Activated CD8-positive, alpha-beta T cell treated with anti-CD3 and anti-CD28 coated beads for 36 hours (primary cell): ENCODE results near the gene MOCS1. TPM values are rescaled to one million over a fixed set of nuclear protein-coding genes. Genes with fewer than 3 reads are reported as not detected.

ENCODE experiments used
- ATAC-seq: fragments of 200-7000 bp; cut with Tn5 transposase; one replicate; pipeline ENCODE4 v1.10.0; 2021; ENCODE audit warnings: mild to moderate bottlenecking, moderate library complexity
- CTCF ChIA-PET: fragments of 350-600 bp; sonication (Branson Sonifier 250); formaldehyde crosslinking; loops from one replicate; lab custom pipeline; 2021; ENCODE audit warnings: antibody characterized with exemption; lab: Charles Lee
- POLR2A ChIA-PET: fragments of 350-600 bp; sonication (Branson Sonifier 250); formaldehyde crosslinking; loops from one replicate; lab custom pipeline; 2021; ENCODE audit warnings: antibody characterized with exemption; lab: Charles Lee
- DNase-seq: peaks from one replicate; pipeline ENCODE4 v3.0.0-alpha.2; 2020
- H3K27ac Mint-ChIP-seq: one replicate; pipeline ENCODE4 v1.8.0; 2021; ENCODE audit warnings: mild to moderate bottlenecking, mixed read lengths
- H3K27me3 Mint-ChIP-seq: one replicate; pipeline ENCODE4 v1.8.0; 2021; ENCODE audit warnings: mixed read lengths
- H3K36me3 Mint-ChIP-seq: one replicate; pipeline ENCODE4 v1.8.0; 2021; ENCODE audit warnings: low read depth, mixed read lengths
- H3K4me1 Mint-ChIP-seq: one replicate; pipeline ENCODE4 v1.8.0; 2021; ENCODE audit warnings: low read depth, mixed read lengths
- H3K4me3 Mint-ChIP-seq: one replicate; pipeline ENCODE4 v1.8.0; 2021; ENCODE audit warnings: mild to moderate bottlenecking, moderate library complexity, mixed read lengths
- H3K9me3 Mint-ChIP-seq: one replicate; pipeline ENCODE4 v1.8.0; 2021; ENCODE audit warnings: mixed read lengths
- CTCF ChIP-seq: fragments of 200-600 bp; IDR thresholded peaks from one replicate; pipeline ENCODE4 v1.8.0; 2022; ENCODE audit warnings: antibody characterized with exemption, mild to moderate bottlenecking
- intact Hi-C: fragments of 100-400 bp; cut with micrococcal nuclease; formaldehyde crosslinking; loops from one replicate; pipeline ENCODE4 v1.10.0; 2022
- total RNA-seq, 2 experiments: library from RNA; stranded (reverse); gene quantifications; one replicate each; pipeline ENCODE4 v1.2.3, GENCODE V29; 2021

The MOCS1 gene
- total RNA-seq, 2 experiments from 2014 or later: 1.5 to 1.8 TPM

- H3K27ac Mint-ChIP-seq: no peak overlapping the region
- H3K36me3 Mint-ChIP-seq: no peaks in the 10 kb centered on the region
- DNase-seq (no peak), ATAC-seq (no peak)
- TF ChIP-seq CTCF: no peak
- no peaks in the 10 kb centered on the region for H3K4me1 Mint-ChIP-seq
- POLR2A ChIA-PET: no interaction called here
- H3K9me3 Mint-ChIP-seq: no peaks in the 10 kb centered on the region
- CTCF ChIA-PET: no interaction called here
- intact Hi-C loops: no loop called here
- H3K27me3 Mint-ChIP-seq: no peaks in the 10 kb centered on the region
- no peak overlapping the region for H3K4me3 Mint-ChIP-seq
These were observed 28.7 kb downstream of the MOCS1 start for GRCh38 chr6:39905640-39905975.

- Mint-ChIP-seq H3K4me3 (no peak overlapping the region), H3K36me3 (no peaks in the 10 kb centered on the region), H3K27ac (no peak overlapping the region), H3K4me1 (no peaks in the 10 kb centered on the region), H3K9me3 (no peaks in the 10 kb centered on the region), H3K27me3 (no peaks in the 10 kb centered on the region)
- POLR2A ChIA-PET: no interaction called here
- DNase-seq (no peak), ATAC-seq (no peak)
- intact Hi-C loops: no loop called here
- CTCF ChIA-PET: no interaction called here
- no peak for TF ChIP-seq CTCF
These were observed 29.2 kb downstream of the MOCS1 start for GRCh38 chr6:39904946-39905639.

- DNase-seq (no peak), ATAC-seq (no peak)
- intact Hi-C loops: no loop called here
- H3K27ac Mint-ChIP-seq: no peak overlapping the region
- no peak overlapping the region for H3K4me3 Mint-ChIP-seq
- TF ChIP-seq CTCF: no peak
- H3K36me3 Mint-ChIP-seq: no peaks in the 10 kb centered on the region
- H3K27me3 Mint-ChIP-seq: no peaks in the 10 kb centered on the region
- ChIA-PET POLR2A (no interaction called here), CTCF (no interaction called here)
- no peaks in the 10 kb centered on the region for H3K9me3 Mint-ChIP-seq
- no peaks in the 10 kb centered on the region for H3K4me1 Mint-ChIP-seq
These were observed 30.6 kb downstream of the MOCS1 start for GRCh38 chr6:39903656-39904055.

GRCh38 chr6:39902786-39903465, 31.3 kb downstream of the MOCS1 start:
- H3K27ac Mint-ChIP-seq: no peak overlapping the region
- no peak for DNase-seq
- H3K4me1 Mint-ChIP-seq: no peaks in the 10 kb centered on the region
- intact Hi-C loops: no loop called here
- no peaks in the 10 kb centered on the region for H3K9me3 Mint-ChIP-seq
- H3K4me3 Mint-ChIP-seq: no peak overlapping the region
- H3K27me3 Mint-ChIP-seq: no peaks in the 10 kb centered on the region
- ChIA-PET POLR2A (no interaction called here), CTCF (no interaction called here)
- no peak for TF ChIP-seq CTCF
- no peaks in the 10 kb centered on the region for H3K36me3 Mint-ChIP-seq
- no peak for ATAC-seq

- H3K36me3 Mint-ChIP-seq: no peaks in the 10 kb centered on the region
- intact Hi-C loops: no loop called here
- H3K4me1 Mint-ChIP-seq: no peaks in the 10 kb centered on the region
- no peak overlapping the region for H3K27ac Mint-ChIP-seq
- DNase-seq (no peak), ATAC-seq (no peak)
- POLR2A ChIA-PET: no interaction called here
- H3K4me3 Mint-ChIP-seq: no peak overlapping the region
- H3K27me3 Mint-ChIP-seq: no peaks in the 10 kb centered on the region
- no peak for TF ChIP-seq CTCF
- H3K9me3 Mint-ChIP-seq: no peaks in the 10 kb centered on the region
- CTCF ChIA-PET: no interaction called here
These were observed 32.1 kb downstream of the MOCS1 start for GRCh38 chr6:39902136-39902535.
